GM18511 (cell line): ENCODE measurements around the gene OR2V2.

Experiments used
- ATAC-seq: cut with Tn5 transposase; IDR thresholded peaks from one replicate; pipeline ENCODE4 v1.9.1; 2021; ENCODE audit warnings: mild to moderate bottlenecking, moderate library complexity; ENCODE audit not compliant: unreplicated experiment

Gene OR2V2

GRCh38 chr5:181205761-181206649, 58.6 kb downstream of the OR2V2 start:
- no peak for ATAC-seq

- ATAC-seq, result peak; percentile 43
Observed at GRCh38 chr5:181207214-181207959, 60.0 kb downstream of the OR2V2 start.

- no peak for ATAC-seq
Observed at GRCh38 chr5:181207960-181208253, 60.5 kb downstream of the OR2V2 start.
